ENCODE data around the gene GNAL. TPM values are rescaled to one million over a fixed set of nuclear protein-coding genes. Genes with fewer than 3 reads are reported as not detected.

The GNAL gene
- total RNA-seq, 1 donor from 2014 or later: 4.5 TPM

GRCh38 chr18:11923450-11923849 is 234.4 kb downstream of the GNAL start:
- H3K36me3 ChIP-seq (ENCODE audit: insufficient read depth, low read length): no peaks in the 10 kb centered on the region
- no peaks in the 10 kb centered on the region for H3K4me1 ChIP-seq (ENCODE audit: insufficient read depth, low read length)
- no peaks in the 10 kb centered on the region for H4K20me1 ChIP-seq (ENCODE audit: insufficient read depth, low read length)
- Mint-ChIP-seq H3K4me3 (ENCODE audit: unreplicated experiment) (no peak overlapping the region), H3K36me3 (ENCODE audit: low read depth, unreplicated experiment) (no peaks in the 10 kb centered on the region), H3K9me3 (ENCODE audit: unreplicated experiment) (peaks cover 2% of the 10 kb centered on the region), H3K27me3 (ENCODE audit: low read depth, unreplicated experiment) (peaks cover 18% of the 10 kb centered on the region), H3K27ac (ENCODE audit: unreplicated experiment) (no peak overlapping the region), H3K4me1 (ENCODE audit: low read depth, unreplicated experiment) (peaks cover 5% of the 10 kb centered on the region)
- DNase-seq (ENCODE audit: low read depth): no peak
- no peak overlapping the region for H2AFZ ChIP-seq (ENCODE audit: low read depth, low read length)
- H3K9ac ChIP-seq (ENCODE audit: low read length): no peak overlapping the region
- no peaks in the 10 kb centered on the region for H3K9me3 ChIP-seq (ENCODE audit: insufficient read depth, low read depth, low read length)
- no peak overlapping the region for H3K4me3 ChIP-seq (ENCODE audit: insufficient read depth, low read depth, low read length)
- H3K4me2 ChIP-seq (ENCODE audit: low read length): no peak overlapping the region
- TF ChIP-seq CTCF (IDR thresholded peaks at IDR 0.05; ENCODE audit: insufficient read depth, low read depth, low read length) (no peak), EZH2 (IDR thresholded peaks at IDR 0.05; ENCODE audit: insufficient read depth, low read length) (no peak)
- no peak overlapping the region for H3K27ac ChIP-seq (ENCODE audit: low read depth, low read length)
- H3K27me3 ChIP-seq (ENCODE audit: insufficient read depth, low read length): peaks cover 4% of the 10 kb centered on the region
- no peak for FAIRE-seq
- H3K79me2 ChIP-seq (ENCODE audit: insufficient read depth, low read length): no peaks in the 10 kb centered on the region

GRCh38 chr18:11925800-11926481 is 236.9 kb downstream of the GNAL start:
- Histone ChIP-seq H2AFZ (ENCODE audit: low read depth, low read length) (no peak overlapping the region), H3K4me2 (ENCODE audit: low read length) (no peak overlapping the region), H3K4me3 (ENCODE audit: insufficient read depth, low read depth, low read length) (no peak overlapping the region), H3K9me3 (ENCODE audit: insufficient read depth, low read depth, low read length) (no peaks in the 10 kb centered on the region), H4K20me1 (ENCODE audit: insufficient read depth, low read length) (no peaks in the 10 kb centered on the region), H3K36me3 (ENCODE audit: insufficient read depth, low read length) (no peaks in the 10 kb centered on the region), H3K27me3 (ENCODE audit: insufficient read depth, low read length) (peaks cover 7% of the 10 kb centered on the region), H3K9ac (ENCODE audit: low read length) (no peak overlapping the region), H3K79me2 (ENCODE audit: insufficient read depth, low read length) (no peaks in the 10 kb centered on the region), H3K4me1 (ENCODE audit: insufficient read depth, low read length) (no peaks in the 10 kb centered on the region), H3K27ac (ENCODE audit: low read depth, low read length) (no peak overlapping the region)
- DNase-seq (ENCODE audit: low read depth) (no peak), FAIRE-seq (no peak)
- Mint-ChIP-seq H3K27me3 (ENCODE audit: low read depth, unreplicated experiment) (peaks cover 27% of the 10 kb centered on the region), H3K9me3 (ENCODE audit: unreplicated experiment) (no peaks in the 10 kb centered on the region), H3K4me1 (ENCODE audit: low read depth, unreplicated experiment) (peaks cover 5% of the 10 kb centered on the region), H3K36me3 (ENCODE audit: low read depth, unreplicated experiment) (no peaks in the 10 kb centered on the region), H3K27ac (ENCODE audit: unreplicated experiment) (no peak overlapping the region), H3K4me3 (ENCODE audit: unreplicated experiment) (no peak overlapping the region)
- TF ChIP-seq CTCF (IDR thresholded peaks at IDR 0.05; ENCODE audit: insufficient read depth, low read depth, low read length) (no peak), EZH2 (IDR thresholded peaks at IDR 0.05; ENCODE audit: insufficient read depth, low read length) (no peak)

- H3K4me3 Mint-ChIP-seq (ENCODE audit: unreplicated experiment): no peak overlapping the region
- H3K4me1 ChIP-seq (ENCODE audit: insufficient read depth, low read length): no peaks in the 10 kb centered on the region
- no peak overlapping the region for H3K9ac ChIP-seq (ENCODE audit: low read length)
- H3K4me3 ChIP-seq (ENCODE audit: insufficient read depth, low read depth, low read length): no peak overlapping the region
- no peak for FAIRE-seq
- no peaks in the 10 kb centered on the region for H3K36me3 ChIP-seq (ENCODE audit: insufficient read depth, low read length)
- TF ChIP-seq CTCF (IDR thresholded peaks at IDR 0.05; ENCODE audit: insufficient read depth, low read depth, low read length): no peak
- TF ChIP-seq EZH2 (IDR thresholded peaks at IDR 0.05; ENCODE audit: insufficient read depth, low read length): no peak
- no peaks in the 10 kb centered on the region for H4K20me1 ChIP-seq (ENCODE audit: insufficient read depth, low read length)
- no peaks in the 10 kb centered on the region for H3K9me3 Mint-ChIP-seq (ENCODE audit: unreplicated experiment)
- no peaks in the 10 kb centered on the region for H3K9me3 ChIP-seq (ENCODE audit: insufficient read depth, low read depth, low read length)
- H3K4me1 Mint-ChIP-seq (ENCODE audit: low read depth, unreplicated experiment): peaks cover 5% of the 10 kb centered on the region
- H3K79me2 ChIP-seq (ENCODE audit: insufficient read depth, low read length): no peaks in the 10 kb centered on the region
- H2AFZ ChIP-seq (ENCODE audit: low read depth, low read length): no peak overlapping the region
- H3K27me3 Mint-ChIP-seq (ENCODE audit: low read depth, unreplicated experiment): peaks cover 29% of the 10 kb centered on the region
- no peak overlapping the region for H3K4me2 ChIP-seq (ENCODE audit: low read length)
- no peak overlapping the region for H3K27ac ChIP-seq (ENCODE audit: low read depth, low read length)
- H3K36me3 Mint-ChIP-seq (ENCODE audit: low read depth, unreplicated experiment): no peaks in the 10 kb centered on the region
- no peak overlapping the region for H3K27ac Mint-ChIP-seq (ENCODE audit: unreplicated experiment)
- no peak for DNase-seq (ENCODE audit: low read depth)
- H3K27me3 ChIP-seq (ENCODE audit: insufficient read depth, low read length): peaks cover 7% of the 10 kb centered on the region
Measured at GRCh38 chr18:11927497-11927896, 238.4 kb downstream of the GNAL start.
